WERI-Rb-1 (cell line): ENCODE measurements around the gene CCDC15.

ENCODE experiments used
- DNase-seq: peaks from one replicate; pipeline ENCODE4 v3.0.0-alpha.2; 2020
- H3K27ac ChIP-seq: fragments of 250-450 bp; sonication (Bioruptor Pico); 2 replicates; pipeline ENCODE4 v1.5.1; 2020; ENCODE audit warnings: mild to moderate bottlenecking, moderate library complexity
- H3K27me3 ChIP-seq: fragments of 250-450 bp; sonication (Bioruptor Pico); 2 replicates; pipeline ENCODE4 v1.5.1; 2021; ENCODE audit warnings: mild to moderate bottlenecking, low read depth, moderate library complexity; ENCODE audit not compliant: insufficient read depth, severe bottlenecking
- H3K36me3 ChIP-seq: fragments of 250-450 bp; sonication (Bioruptor Pico); 2 replicates; pipeline ENCODE4 v1.5.1; 2020; ENCODE audit warnings: mild to moderate bottlenecking, moderate library complexity
- H3K4me3 ChIP-seq: 2 replicates; pipeline ENCODE4 v1.5.1; 2011; ENCODE audit warnings: low read depth, mild to moderate bottlenecking, control low read depth, low read length
- H3K9me3 ChIP-seq: fragments of 250-450 bp; sonication (Bioruptor Pico); 2 replicates; pipeline ENCODE4 v1.5.1; 2021; ENCODE audit warnings: mild to moderate bottlenecking, moderate library complexity; ENCODE audit not compliant: severe bottlenecking
- CTCF ChIP-seq: IDR thresholded peaks from 2 replicates; pipeline ENCODE4 v1.5.1; 2011; ENCODE audit warnings: low read depth, mild to moderate bottlenecking, control low read depth, inconsistent platforms, low read length

CCDC15 gene

GRCh38 chr11:125061281-125061680 is 107.3 kb downstream of the CCDC15 start:
- H3K4me3 ChIP-seq = no peak overlapping the region
- no peaks in the 10 kb centered on the region for H3K9me3 ChIP-seq
- peaks cover 24% of the 10 kb centered on the region for H3K27me3 ChIP-seq
- H3K27ac ChIP-seq = no peak overlapping the region
- TF ChIP-seq CTCF = no peak
- no peaks in the 10 kb centered on the region for H3K36me3 ChIP-seq
- DNase-seq = no peak

GRCh38 chr11:125062218-125062930 is 108.4 kb downstream of the CCDC15 start:
- H3K36me3 ChIP-seq = no peaks in the 10 kb centered on the region
- H3K4me3 ChIP-seq = peak overlapping the region; percentile 46

GRCh38 chr11:125062931-125063428 is 109.0 kb downstream of the CCDC15 start, which contains the start of gene SLC37A2:
Gene SLC37A2, plus strand, starts transcription at chr11:125063305. Its CDS starts 63 bp downstream, at chr11:125063368.
- Histone ChIP-seq H3K4me3 (peak within 1 kb of the TSS; percentile 46), H3K36me3 (no peaks in the 10 kb centered on the region), H3K27me3 (peaks cover 24% of the 10 kb centered on the region), H3K9me3 (no peaks in the 10 kb centered on the region), H3K27ac (no peak within 1 kb of the TSS)
- peak; percentile 24; the same call in 1 of the 2 replicates for TF ChIP-seq CTCF
- DNase-seq = peak; percentile 37

More at GRCh38 chr11:125062218-125062930, 108.4 kb downstream of the CCDC15 start:
- TF ChIP-seq CTCF = no peak
- H3K27ac ChIP-seq = no peak overlapping the region
- H3K9me3 ChIP-seq = no peaks in the 10 kb centered on the region
- no peak for DNase-seq
- H3K27me3 ChIP-seq = peaks cover 24% of the 10 kb centered on the region

- Histone ChIP-seq H3K9me3 (no peaks in the 10 kb centered on the region), H3K36me3 (no peaks in the 10 kb centered on the region), H3K27me3 (peaks cover 24% of the 10 kb centered on the region), H3K4me3 (peak overlapping the region; percentile 46), H3K27ac (no peak overlapping the region)
- no peak for DNase-seq
- no peak for TF ChIP-seq CTCF
Measured at GRCh38 chr11:125063429-125064043, 109.5 kb downstream of the CCDC15 start.

GRCh38 chr11:125064070-125064469 is 110.1 kb downstream of the CCDC15 start:
- no peak overlapping the region for H3K4me3 ChIP-seq
- DNase-seq = no peak
- peaks cover 24% of the 10 kb centered on the region for H3K27me3 ChIP-seq
- H3K36me3 ChIP-seq = no peaks in the 10 kb centered on the region
- no peaks in the 10 kb centered on the region for H3K9me3 ChIP-seq
- no peak overlapping the region for H3K27ac ChIP-seq
- no peak for TF ChIP-seq CTCF
